Testis (tissue), 3 donors: ENCODE measurements around the gene IER5L. TPM values are rescaled to one million over a fixed set of nuclear protein-coding genes. Genes with fewer than 3 reads are reported as not detected.
A peak's percentile ranks its signal among the peaks of the same experiment; 100 is the strongest.
"Not testable (repeated sequence)": the region's sequence is repeated elsewhere in the genome, so short reads cannot be mapped to it uniquely, and the experiment has no call there.

Source experiments
- DNase-seq: peaks from one replicate; pipeline ENCODE4 v3.0.0-alpha.2; 2019
- H3K27ac ChIP-seq, 2 donors: fragments of 200-600 bp; sonication (generic); one replicate each; pipeline ENCODE4 v1.5.1; 2019
- H3K27me3 ChIP-seq: fragments of 200-600 bp; sonication (generic); one replicate; pipeline ENCODE4 v1.5.1; 2019
- H3K36me3 ChIP-seq: fragments of 200-600 bp; sonication (generic); one replicate; pipeline ENCODE4 v1.5.1; 2017; ENCODE audit warnings: low read depth; ENCODE audit errors: missing control alignments
- H3K4me1 ChIP-seq: fragments of 200-600 bp; sonication (generic); one replicate; pipeline ENCODE4 v1.5.1; 2019
- H3K4me3 ChIP-seq, 2 donors: fragments of 200-600 bp; sonication (generic); one replicate each; pipeline ENCODE4 v1.5.1; 2017 to 2019
- H3K9me3 ChIP-seq: fragments of 200-600 bp; sonication (generic); one replicate; pipeline ENCODE4 v1.5.1; 2017
- POLR2A ChIP-seq: fragments of 450-650 bp; IDR thresholded peaks from one replicate; pipeline ENCODE4 v1.6.1; 2017; ENCODE audit warnings: antibody characterized with exemption, mild to moderate bottlenecking, moderate library complexity
- WGBS, 2 donors: methylation state at CpG; one replicate each; pipeline ENCODE4 v1.1.5; 2018; 5-methylcytosine and 5-hydroxymethylcytosine counted together
- intact Hi-C: fragments of 100-400 bp; cut with DNase I; formaldehyde crosslinking; loops from one replicate; pipeline ENCODE4 v1.15.1; 2023; ENCODE audit warnings: low total_unique reads
- polyA plus RNA-seq: library from polyadenylated mRNA; stranded (reverse); fragments of 350-450 nt; fragmentation: Illumina TruSeq; extraction: RNeasy Lipid Tissue Mini Kit (QIAGEN cat#74804); gene quantifications from one replicate; pipeline ENCODE4 v1.2.3, GENCODE V29; 2014; ENCODE audit warnings: low read depth, low replicate concordance; ENCODE audit not compliant: insufficient read depth
- total RNA-seq, 2 donors: library from RNA; depleted of rRNA; stranded (reverse); fragments of >200 nt; gene quantifications; one replicate each; pipeline ENCODE4 v1.2.3, GENCODE V29; 2016
- TF ChIP-seq, protein P1 (sequence below), 3 experiments: fragments of 450-650 bp in 2 of 3; fragments of 200-600 bp in 1 of 3; sonication (generic) in 1 of 3; IDR thresholded peaks; one replicate each; pipeline ENCODE4 v1.5.1; 2016 to 2019; ENCODE audit warnings: antibody characterized with exemption in 3 of 3, mild to moderate bottlenecking in 2 of 3, moderate library complexity in 1 of 3

IER5L gene
- total and polyA plus RNA-seq, 3 donors from 2014 or later = 4.8 to 25.4 (median 12.6) TPM

DNA sequence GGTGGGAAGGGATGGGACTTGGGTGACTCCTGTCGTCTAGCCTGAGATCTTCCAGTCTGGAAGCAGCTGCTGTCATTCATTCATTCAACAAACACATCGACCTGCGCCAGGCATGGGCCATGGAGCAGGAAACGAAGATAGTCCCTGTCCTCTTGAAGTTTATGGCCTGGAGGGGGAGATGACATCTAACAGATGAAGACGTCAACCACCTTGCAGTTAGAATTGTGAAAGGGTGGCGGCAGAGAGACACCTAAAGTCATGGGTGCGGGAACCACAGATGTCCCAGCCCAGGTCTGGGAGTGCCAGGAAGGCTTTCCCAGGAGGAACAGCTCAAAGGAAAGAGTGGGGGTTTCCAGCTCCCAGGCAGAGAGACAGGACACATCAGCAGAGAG is 21.0 kb upstream of the IER5L start:
- 81 to 83% methylated on average over 7 of the region's 7 CpGs for WGBS, 2 donors
- Histone ChIP-seq H3K4me3 (no peak overlapping the region), H3K27me3 (no peaks in the 10 kb centered on the region), H3K27ac (peak overlapping the region; percentile 65 to 80), H3K4me1 (peaks cover 19% of the 10 kb centered on the region), H3K9me3 (no peaks in the 10 kb centered on the region), H3K36me3 (no peaks in the 10 kb centered on the region)
- no peak for DNase-seq
- TF ChIP-seq POLR2A = no peak
- TF ChIP-seq, protein P1, sequence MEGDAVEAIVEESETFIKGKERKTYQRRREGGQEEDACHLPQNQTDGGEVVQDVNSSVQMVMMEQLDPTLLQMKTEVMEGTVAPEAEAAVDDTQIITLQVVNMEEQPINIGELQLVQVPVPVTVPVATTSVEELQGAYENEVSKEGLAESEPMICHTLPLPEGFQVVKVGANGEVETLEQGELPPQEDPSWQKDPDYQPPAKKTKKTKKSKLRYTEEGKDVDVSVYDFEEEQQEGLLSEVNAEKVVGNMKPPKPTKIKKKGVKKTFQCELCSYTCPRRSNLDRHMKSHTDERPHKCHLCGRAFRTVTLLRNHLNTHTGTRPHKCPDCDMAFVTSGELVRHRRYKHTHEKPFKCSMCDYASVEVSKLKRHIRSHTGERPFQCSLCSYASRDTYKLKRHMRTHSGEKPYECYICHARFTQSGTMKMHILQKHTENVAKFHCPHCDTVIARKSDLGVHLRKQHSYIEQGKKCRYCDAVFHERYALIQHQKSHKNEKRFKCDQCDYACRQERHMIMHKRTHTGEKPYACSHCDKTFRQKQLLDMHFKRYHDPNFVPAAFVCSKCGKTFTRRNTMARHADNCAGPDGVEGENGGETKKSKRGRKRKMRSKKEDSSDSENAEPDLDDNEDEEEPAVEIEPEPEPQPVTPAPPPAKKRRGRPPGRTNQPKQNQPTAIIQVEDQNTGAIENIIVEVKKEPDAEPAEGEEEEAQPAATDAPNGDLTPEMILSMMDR (IDR thresholded peaks at IDR 0.05) = no peak
- intact Hi-C loops = no loop called here

DNA sequence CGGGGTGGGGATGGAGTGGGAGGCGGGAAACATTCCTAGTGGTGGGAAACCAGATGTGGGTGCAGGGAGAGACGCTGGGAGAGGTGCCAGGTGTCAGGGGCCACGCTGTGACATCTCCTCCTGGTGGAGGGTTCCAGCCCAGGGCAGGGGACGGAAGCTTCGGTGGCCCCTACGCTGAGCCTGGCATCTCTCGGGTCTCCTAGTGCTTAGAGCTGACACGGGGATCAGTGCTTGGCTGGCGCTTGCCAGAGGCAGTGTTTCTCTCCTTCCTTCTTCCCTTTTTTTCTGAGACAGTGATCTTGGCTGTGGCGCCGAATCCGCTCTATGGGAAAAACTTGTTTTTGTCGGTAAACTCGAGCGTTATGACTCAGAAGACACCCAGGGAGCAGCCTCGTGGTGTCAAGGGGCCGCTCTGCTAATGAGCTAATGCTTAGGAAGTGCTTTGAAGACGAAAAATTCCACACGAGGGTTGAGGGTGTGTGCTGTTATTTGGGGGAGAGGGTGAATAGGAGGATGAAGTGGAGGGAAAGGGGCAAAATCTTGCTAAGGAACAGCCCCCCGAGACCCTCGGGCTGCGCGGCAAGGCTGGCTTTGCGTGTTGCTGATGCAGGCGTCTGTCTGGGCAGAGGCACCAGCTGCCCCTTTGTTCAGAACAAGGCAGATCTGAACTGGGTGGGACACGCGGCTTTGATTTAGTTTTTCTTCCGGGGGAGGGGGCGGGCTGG is 20.4 kb upstream of the IER5L start:
- intact Hi-C loops = no loop called here
- Histone ChIP-seq H3K4me1 (peaks cover 19% of the 10 kb centered on the region), H3K27ac (peak overlapping the region; percentile 65 to 80), H3K27me3 (no peaks in the 10 kb centered on the region), H3K4me3 (no peak overlapping the region), H3K9me3 (no peaks in the 10 kb centered on the region), H3K36me3 (no peaks in the 10 kb centered on the region)
- 40 to 59% methylated on average over 17 to 30 of the region's 30 CpGs for WGBS, 2 donors
- peak; percentile 79 for DNase-seq
- TF ChIP-seq, protein P1 (IDR thresholded peaks at IDR 0.05) = peak in 1 of 3 experiments; percentile 9
- no peak for TF ChIP-seq POLR2A

DNA sequence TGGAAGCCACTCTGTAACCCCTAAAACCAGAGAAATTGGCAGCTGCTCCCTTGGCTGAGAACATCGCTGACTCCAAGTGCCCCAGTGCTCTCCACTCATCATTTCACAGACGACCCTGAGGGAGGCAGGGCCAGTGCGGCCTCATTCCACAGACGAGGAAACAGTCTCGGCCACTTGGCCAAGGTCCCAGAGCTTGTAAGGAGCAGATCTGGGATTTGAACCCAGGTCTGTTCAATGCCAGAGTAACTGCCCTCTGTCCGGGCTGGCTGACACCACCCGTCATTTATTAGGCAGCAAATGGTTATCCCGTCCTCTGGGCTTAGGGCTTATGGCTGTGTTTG is 19.9 kb upstream of the IER5L start:
- peaks cover 14% of the 10 kb centered on the region for H3K4me1 ChIP-seq
- no peak overlapping the region for H3K4me3 ChIP-seq
- DNase-seq = no peak
- intact Hi-C loops = no loop called here
- H3K27me3 ChIP-seq = no peaks in the 10 kb centered on the region
- H3K27ac ChIP-seq = peak overlapping the region; percentile 65 to 80
- H3K36me3 ChIP-seq = no peaks in the 10 kb centered on the region
- no peak for TF ChIP-seq POLR2A
- TF ChIP-seq, protein P1 (IDR thresholded peaks at IDR 0.05) = no peak
- 40 to 48% methylated on average over 1 to 8 of the region's 8 CpGs for WGBS, 2 donors
- no peaks in the 10 kb centered on the region for H3K9me3 ChIP-seq

DNA sequence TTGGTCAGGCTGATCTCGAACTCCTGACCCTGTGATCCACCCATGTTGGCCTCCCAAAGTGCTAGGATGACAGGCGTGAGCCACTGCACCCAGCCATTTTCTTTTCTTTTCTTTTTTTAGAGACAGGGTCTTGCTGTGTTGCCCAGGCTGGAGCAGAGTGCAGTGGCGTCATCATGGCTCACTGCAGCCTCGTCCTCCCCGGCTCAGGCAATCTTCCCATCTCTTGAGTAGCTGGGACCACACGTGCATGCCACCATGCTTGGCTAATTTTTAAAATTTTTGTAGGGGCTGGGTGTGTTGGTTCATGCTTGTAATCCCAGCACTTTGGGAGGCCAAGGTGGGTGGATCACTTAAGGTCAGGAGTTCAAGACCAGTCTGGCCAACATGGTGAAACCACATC is 19.0 kb upstream of the IER5L start:
- WGBS, 2 donors = 85 to 87% methylated on average over 6 of the region's 6 CpGs
- intact Hi-C loops = not testable (repeated sequence)

DNA sequence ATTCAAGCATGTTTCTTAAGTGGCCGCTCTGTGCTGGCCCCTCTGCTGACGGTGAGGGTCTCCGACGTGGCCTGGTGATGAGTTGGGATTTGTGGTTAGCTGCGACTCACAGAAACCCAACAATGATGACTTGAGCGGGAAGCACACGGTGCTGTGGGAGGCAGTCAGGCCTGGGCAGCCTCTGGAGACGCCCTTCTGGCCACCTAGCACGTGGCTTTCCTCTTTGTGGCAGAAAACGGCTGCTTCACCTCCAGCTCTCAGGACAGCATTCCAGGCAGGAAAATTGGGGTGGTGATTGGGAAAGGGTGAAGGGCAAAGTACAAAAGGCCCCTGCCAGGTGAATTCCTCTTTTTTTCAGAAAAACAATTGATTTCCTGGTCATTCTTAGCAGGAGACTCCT is 17.5 kb upstream of the IER5L start:
- TF ChIP-seq POLR2A = no peak
- TF ChIP-seq, protein P1 (IDR thresholded peaks at IDR 0.05) = no peak
- 91 to 94% methylated on average over 8 to 10 of the region's 10 CpGs for WGBS, 2 donors
- Histone ChIP-seq H3K27ac (no peak overlapping the region), H3K36me3 (no peaks in the 10 kb centered on the region), H3K4me1 (peaks cover 14% of the 10 kb centered on the region), H3K9me3 (no peaks in the 10 kb centered on the region), H3K27me3 (no peaks in the 10 kb centered on the region), H3K4me3 (no peak overlapping the region)
- no peak for DNase-seq
- intact Hi-C loops = no loop called here

More for the DNA sequence above, 19.0 kb upstream of the IER5L start:
- H3K27me3 ChIP-seq, H3K36me3 ChIP-seq, H3K27ac ChIP-seq, H3K4me3 ChIP-seq, H3K9me3 ChIP-seq, DNase-seq: not testable (repeated sequence)
- peaks cover 14% of the 10 kb centered on the region for H3K4me1 ChIP-seq
